ENCODE measurements around the gene SLC39A11. TPM values are rescaled to one million over a fixed set of nuclear protein-coding genes. Genes with fewer than 3 reads are reported as not detected.
A peak's percentile ranks its signal among the peaks of the same experiment; 100 is the strongest.

The SLC39A11 gene
- total and polyA plus RNA-seq, 2 of the 13 experiments (the other 11 are each of a cell fraction or from before 2014, with no cell fraction given) = 17.2 to 31.5 TPM

DNA sequence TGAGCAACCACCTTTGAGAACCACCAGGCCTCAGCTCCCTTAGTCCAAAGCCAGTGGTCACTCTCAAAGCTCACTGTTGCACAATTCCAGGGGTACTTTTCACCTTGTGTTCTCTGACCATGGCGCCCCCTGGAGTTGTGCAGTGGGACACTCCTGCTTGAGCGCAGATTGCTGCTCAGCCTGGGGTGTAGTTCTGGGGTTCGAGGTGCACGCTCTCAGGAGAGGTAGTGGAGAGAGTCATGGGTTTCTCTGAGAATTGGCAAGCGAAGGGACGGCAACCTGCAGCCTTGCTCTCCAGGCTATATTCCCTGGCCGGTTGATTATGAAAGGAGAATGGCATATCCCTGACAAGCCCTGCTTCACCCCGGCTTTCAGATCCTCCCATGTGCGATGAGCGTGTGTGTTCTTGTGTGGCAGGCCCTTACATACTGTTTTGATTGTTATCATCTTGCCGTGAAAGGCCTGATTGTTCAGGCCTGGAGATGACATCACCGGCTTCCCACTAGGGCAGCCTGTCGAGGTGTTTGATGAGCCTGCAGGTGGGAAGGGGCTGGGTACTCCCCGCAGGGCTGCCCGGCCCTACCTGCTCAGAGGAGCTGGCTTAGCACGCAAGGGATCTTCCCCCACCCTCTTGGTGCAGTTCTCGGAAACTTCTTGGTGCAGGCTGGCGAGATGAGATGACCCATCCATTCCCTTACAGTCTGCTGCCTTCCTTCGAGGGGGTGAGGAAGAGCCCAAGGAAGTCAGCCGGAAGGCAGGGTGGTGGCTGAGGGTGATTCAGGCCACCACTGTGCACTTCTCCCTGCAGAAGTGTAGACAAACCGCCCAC is 431.2 kb downstream of the SLC39A11 start (continued):
- TF ChIP-seq, protein P1, sequence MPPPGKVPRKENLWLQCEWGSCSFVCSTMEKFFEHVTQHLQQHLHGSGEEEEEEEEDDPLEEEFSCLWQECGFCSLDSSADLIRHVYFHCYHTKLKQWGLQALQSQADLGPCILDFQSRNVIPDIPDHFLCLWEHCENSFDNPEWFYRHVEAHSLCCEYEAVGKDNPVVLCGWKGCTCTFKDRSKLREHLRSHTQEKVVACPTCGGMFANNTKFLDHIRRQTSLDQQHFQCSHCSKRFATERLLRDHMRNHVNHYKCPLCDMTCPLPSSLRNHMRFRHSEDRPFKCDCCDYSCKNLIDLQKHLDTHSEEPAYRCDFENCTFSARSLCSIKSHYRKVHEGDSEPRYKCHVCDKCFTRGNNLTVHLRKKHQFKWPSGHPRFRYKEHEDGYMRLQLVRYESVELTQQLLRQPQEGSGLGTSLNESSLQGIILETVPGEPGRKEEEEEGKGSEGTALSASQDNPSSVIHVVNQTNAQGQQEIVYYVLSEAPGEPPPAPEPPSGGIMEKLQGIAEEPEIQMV (CRISPR knock-in tag; IDR thresholded peaks at IDR 0.05; ENCODE audit: low read depth) = peak; percentile 82; the same call in 1 of the 2 replicates
- no peak for TF ChIP-seq DNMT1 (CRISPR knock-in tag; IDR thresholded peaks at IDR 0.05)
- TF ChIP-seq, protein P2, sequence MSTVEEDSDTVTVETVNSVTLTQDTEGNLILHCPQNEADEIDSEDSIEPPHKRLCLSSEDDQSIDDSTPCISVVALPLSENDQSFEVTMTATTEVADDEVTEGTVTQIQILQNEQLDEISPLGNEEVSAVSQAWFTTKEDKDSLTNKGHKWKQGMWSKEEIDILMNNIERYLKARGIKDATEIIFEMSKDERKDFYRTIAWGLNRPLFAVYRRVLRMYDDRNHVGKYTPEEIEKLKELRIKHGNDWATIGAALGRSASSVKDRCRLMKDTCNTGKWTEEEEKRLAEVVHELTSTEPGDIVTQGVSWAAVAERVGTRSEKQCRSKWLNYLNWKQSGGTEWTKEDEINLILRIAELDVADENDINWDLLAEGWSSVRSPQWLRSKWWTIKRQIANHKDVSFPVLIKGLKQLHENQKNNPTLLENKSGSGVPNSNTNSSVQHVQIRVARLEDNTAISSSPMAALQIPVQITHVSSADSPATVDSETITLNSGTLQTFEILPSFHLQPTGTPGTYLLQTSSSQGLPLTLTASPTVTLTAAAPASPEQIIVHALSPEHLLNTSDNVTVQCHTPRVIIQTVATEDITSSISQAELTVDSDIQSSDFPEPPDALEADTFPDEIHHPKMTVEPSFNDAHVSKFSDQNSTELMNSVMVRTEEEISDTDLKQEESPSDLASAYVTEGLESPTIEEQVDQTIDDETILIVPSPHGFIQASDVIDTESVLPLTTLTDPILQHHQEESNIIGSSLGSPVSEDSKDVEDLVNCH (CRISPR knock-in tag; IDR thresholded peaks at IDR 0.05) = no peak
- TF ChIP-seq, protein P3, sequence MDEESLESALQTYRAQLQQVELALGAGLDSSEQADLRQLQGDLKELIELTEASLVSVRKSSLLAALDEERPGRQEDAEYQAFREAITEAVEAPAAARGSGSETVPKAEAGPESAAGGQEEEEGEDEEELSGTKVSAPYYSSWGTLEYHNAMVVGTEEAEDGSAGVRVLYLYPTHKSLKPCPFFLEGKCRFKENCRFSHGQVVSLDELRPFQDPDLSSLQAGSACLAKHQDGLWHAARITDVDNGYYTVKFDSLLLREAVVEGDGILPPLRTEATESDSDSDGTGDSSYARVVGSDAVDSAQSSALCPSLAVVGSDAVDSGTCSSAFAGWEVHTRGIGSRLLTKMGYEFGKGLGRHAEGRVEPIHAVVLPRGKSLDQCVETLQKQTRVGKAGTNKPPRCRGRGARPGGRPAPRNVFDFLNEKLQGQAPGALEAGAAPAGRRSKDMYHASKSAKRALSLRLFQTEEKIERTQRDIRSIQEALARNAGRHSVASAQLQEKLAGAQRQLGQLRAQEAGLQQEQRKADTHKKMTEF (CRISPR knock-in tag; IDR thresholded peaks at IDR 0.05) = peak; percentile 62
- TF ChIP-seq RBM39 (IDR thresholded peaks at IDR 0.05; ENCODE audit: low read depth, low read length, poor library complexity, severe bottlenecking) = peak; percentile 69
- TF ChIP-seq SP2 (CRISPR knock-in tag; IDR thresholded peaks at IDR 0.05) = no peak
- peak; percentile 34; the same call in 1 of the 2 replicates for TF ChIP-seq ZSCAN9 (CRISPR knock-in tag; IDR thresholded peaks at IDR 0.05; ENCODE audit: borderline replicate concordance)
- TF ChIP-seq, protein P4, sequence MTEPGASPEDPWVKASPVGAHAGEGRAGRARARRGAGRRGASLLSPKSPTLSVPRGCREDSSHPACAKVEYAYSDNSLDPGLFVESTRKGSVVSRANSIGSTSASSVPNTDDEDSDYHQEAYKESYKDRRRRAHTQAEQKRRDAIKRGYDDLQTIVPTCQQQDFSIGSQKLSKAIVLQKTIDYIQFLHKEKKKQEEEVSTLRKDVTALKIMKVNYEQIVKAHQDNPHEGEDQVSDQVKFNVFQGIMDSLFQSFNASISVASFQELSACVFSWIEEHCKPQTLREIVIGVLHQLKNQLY (CRISPR knock-in tag; IDR thresholded peaks at IDR 0.05) = peak; percentile 97
- peak; percentile 40 for TF ChIP-seq TCF7 (IDR thresholded peaks at IDR 0.05; ENCODE audit: low read depth)
- TF ChIP-seq, protein P5, sequence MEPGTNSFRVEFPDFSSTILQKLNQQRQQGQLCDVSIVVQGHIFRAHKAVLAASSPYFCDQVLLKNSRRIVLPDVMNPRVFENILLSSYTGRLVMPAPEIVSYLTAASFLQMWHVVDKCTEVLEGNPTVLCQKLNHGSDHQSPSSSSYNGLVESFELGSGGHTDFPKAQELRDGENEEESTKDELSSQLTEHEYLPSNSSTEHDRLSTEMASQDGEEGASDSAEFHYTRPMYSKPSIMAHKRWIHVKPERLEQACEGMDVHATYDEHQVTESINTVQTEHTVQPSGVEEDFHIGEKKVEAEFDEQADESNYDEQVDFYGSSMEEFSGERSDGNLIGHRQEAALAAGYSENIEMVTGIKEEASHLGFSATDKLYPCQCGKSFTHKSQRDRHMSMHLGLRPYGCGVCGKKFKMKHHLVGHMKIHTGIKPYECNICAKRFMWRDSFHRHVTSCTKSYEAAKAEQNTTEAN (CRISPR knock-in tag; conservative IDR thresholded peaks at IDR 0.05) = no peak; the same call in 1 of the 2 replicates
- TF ChIP-seq MBD4 (IDR thresholded peaks at IDR 0.05; ENCODE audit: borderline replicate concordance, low read length) = no peak
- TF ChIP-seq BRCA1 (CRISPR knock-in tag; IDR thresholded peaks at IDR 0.05) = no peak
- TF ChIP-seq GTF3A (CRISPR knock-in tag; conservative IDR thresholded peaks at IDR 0.05) = 0 out of 2 replicates have a peak, but pooled peaks have one; percentile 43
- TF ChIP-seq ARNT (IDR thresholded peaks at IDR 0.05) = no peak
- TF ChIP-seq ZNF331 (CRISPR knock-in tag; IDR thresholded peaks at IDR 0.05) = peak; percentile 79
- TF ChIP-seq FLYWCH1 (CRISPR knock-in tag; IDR thresholded peaks at IDR 0.05) = no peak
- TF ChIP-seq, protein P6, sequence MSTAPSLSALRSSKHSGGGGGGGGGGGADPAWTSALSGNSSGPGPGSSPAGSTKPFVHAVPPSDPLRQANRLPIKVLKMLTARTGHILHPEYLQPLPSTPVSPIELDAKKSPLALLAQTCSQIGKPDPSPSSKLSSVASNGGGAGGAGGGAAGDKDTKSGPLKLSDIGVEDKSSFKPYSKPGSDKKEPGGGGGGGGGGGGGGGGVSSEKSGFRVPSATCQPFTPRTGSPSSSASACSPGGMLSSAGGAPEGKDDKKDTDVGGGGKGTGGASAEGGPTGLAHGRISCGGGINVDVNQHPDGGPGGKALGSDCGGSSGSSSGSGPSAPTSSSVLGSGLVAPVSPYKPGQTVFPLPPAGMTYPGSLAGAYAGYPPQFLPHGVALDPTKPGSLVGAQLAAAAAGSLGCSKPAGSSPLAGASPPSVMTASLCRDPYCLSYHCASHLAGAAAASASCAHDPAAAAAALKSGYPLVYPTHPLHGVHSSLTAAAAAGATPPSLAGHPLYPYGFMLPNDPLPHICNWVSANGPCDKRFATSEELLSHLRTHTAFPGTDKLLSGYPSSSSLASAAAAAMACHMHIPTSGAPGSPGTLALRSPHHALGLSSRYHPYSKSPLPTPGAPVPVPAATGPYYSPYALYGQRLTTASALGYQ (CRISPR knock-in tag; IDR thresholded peaks at IDR 0.05) = no peak; the same call in 1 of the 2 replicates
- TF ChIP-seq ATF1 (CRISPR knock-in tag; IDR thresholded peaks at IDR 0.05) = no peak

Measured in HepG2 (cell line).